Transverse colon (tissue), 4 donors: Measurements from ENCODE around the gene GLOD4. TPM values are rescaled to one million over a fixed set of nuclear protein-coding genes. Genes with fewer than 3 reads are reported as not detected.

ENCODE experiments used
- DNase-seq: peaks from one replicate; pipeline ENCODE4 v3.0.0-alpha.2; 2019
- H3K27ac ChIP-seq, 4 donors: fragments of 200-600 bp; sonication (generic); 2 replicates each; pipeline ENCODE4 v1.5.1; 2016 to 2018; ENCODE audit warnings: inconsistent platforms in 4 of 4
- H3K27me3 ChIP-seq: fragments of 200-600 bp; sonication (generic); 2 replicates; pipeline ENCODE4 v1.5.1; 2017; ENCODE audit warnings: inconsistent platforms
- H3K36me3 ChIP-seq, 4 donors: fragments of 200-600 bp; sonication (generic); 2 replicates each; pipeline ENCODE4 v1.5.1; 2017 to 2019; ENCODE audit warnings: inconsistent platforms in 4 of 4
- H3K4me1 ChIP-seq, 4 donors: fragments of 200-600 bp; sonication (generic); 2 replicates each; pipeline ENCODE4 v1.5.1; 2017 to 2020; ENCODE audit warnings: inconsistent platforms in 4 of 4
- H3K4me3 ChIP-seq, 4 donors: fragments of 200-600 bp; sonication (generic); 1 replicate in 1 of 4; 2 replicates in 3 of 4; pipeline versions ENCODE4 v1.5.1 to v1.6.1; 2017 to 2019; ENCODE audit warnings: inconsistent platforms in 4 of 4
- H3K9me3 ChIP-seq, 2 donors: fragments of 200-600 bp; sonication (generic); 2 replicates each; pipeline ENCODE4 v1.5.1; 2017 to 2019; ENCODE audit warnings: inconsistent platforms in 2 of 2
- CTCF ChIP-seq, 5 experiments: fragments of 200-600 bp in 3 of 5; fragments of 450-650 bp in 2 of 5; sonication (generic) in 3 of 5; IDR thresholded peaks; 1 replicate in 2 of 5; 2 replicates in 3 of 5; pipeline ENCODE4 v1.5.1; 2016 to 2017; ENCODE audit warnings: antibody characterized with exemption in 5 of 5, inconsistent platforms in 3 of 5, mild to moderate bottlenecking in 2 of 5, moderate library complexity in 1 of 5
- EP300 ChIP-seq: sonication (generic); formaldehyde crosslinking; IDR thresholded peaks from one replicate; pipeline ENCODE4 v1.6.1; 2017; ENCODE audit warnings: antibody characterized with exemption, low read depth
- POLR2A ChIP-seq: fragments of 450-650 bp; IDR thresholded peaks from one replicate; pipeline ENCODE4 v1.6.1; 2016; ENCODE audit warnings: antibody characterized with exemption, mild to moderate bottlenecking, moderate library complexity
- POLR2AphosphoS5 ChIP-seq, 3 donors: sonication (generic); formaldehyde crosslinking; IDR thresholded peaks; one replicate each; pipeline ENCODE4 v1.6.1; 2016; ENCODE audit warnings: antibody characterized with exemption in 3 of 3
- WGBS, 2 donors: methylation state at CpG; one replicate each; pipeline ENCODE4 v1.1.5; 2018; ENCODE audit warnings: low coverage in 1 of 2; 5-methylcytosine and 5-hydroxymethylcytosine counted together
- in situ Hi-C, 4 donors: fragments of 200-750 bp; cut with MboI; loops; one replicate each; pipeline versions ENCODE4 v1.15.0 to v1.15.1; 2017; ENCODE audit warnings: low sequenced_read_pairs in 3 of 4, low pct_ligation_motif_present in 1 of 4, low pct_unique_long_range_greater_than_20kb in 1 of 4
- intact Hi-C: fragments of 100-400 bp; cut with DNase I; formaldehyde crosslinking; loops from one replicate; pipeline ENCODE4 v1.15.1; 2023; ENCODE audit warnings: low total_unique reads
- total RNA-seq, 4 donors: library from RNA; depleted of rRNA; stranded (reverse); fragments of >200 nt; gene quantifications; one replicate each; pipeline ENCODE4 v1.1.0, GENCODE V29; 2016

The GLOD4 gene
- total RNA-seq, 4 donors from 2014 or later: 65.5 to 124 (median 73.7) TPM

GRCh38 chr17:823501-823902 lies 41.4 kb upstream of the GLOD4 start:
- H3K4me3 ChIP-seq: no peak overlapping the region
- TF ChIP-seq EP300 (no peak), POLR2AphosphoS5 (IDR thresholded peaks at IDR 0.05) (no peak), CTCF (IDR thresholded peaks at IDR 0.05) (no peak), POLR2A (no peak)
- WGBS, 2 donors: 80 to 87% methylated on average over 5 to 9 of the region's 9 CpGs
- H3K9me3 ChIP-seq: no peaks in the 10 kb centered on the region
- in situ Hi-C loops: no loop called here
- no peaks in the 10 kb centered on the region for H3K36me3 ChIP-seq
- no peaks in the 10 kb centered on the region for H3K4me1 ChIP-seq
- intact Hi-C loops: no loop called here
- no peaks in the 10 kb centered on the region for H3K27me3 ChIP-seq
- no peak for DNase-seq
- no peak overlapping the region for H3K27ac ChIP-seq

- intact Hi-C loops (no loop called here), in situ Hi-C loops (no loop called here)
- no peaks in the 10 kb centered on the region for H3K36me3 ChIP-seq
- no peaks in the 10 kb centered on the region for H3K9me3 ChIP-seq
- no peak for DNase-seq
- H3K4me3 ChIP-seq: no peak overlapping the region
- no peak for TF ChIP-seq EP300
- no peak for TF ChIP-seq POLR2AphosphoS5 (IDR thresholded peaks at IDR 0.05)
- TF ChIP-seq POLR2A: no peak
- no peak for TF ChIP-seq CTCF (IDR thresholded peaks at IDR 0.05)
- H3K4me1 ChIP-seq: no peaks in the 10 kb centered on the region
- 88 to 93% methylated on average over 4 to 17 of the region's 19 CpGs for WGBS, 2 donors
- no peaks in the 10 kb centered on the region for H3K27me3 ChIP-seq
- H3K27ac ChIP-seq: no peak overlapping the region
Observed at GRCh38 chr17:819251-819650, 37.2 kb upstream of the GLOD4 start.

- Histone ChIP-seq H3K27me3 (no peaks in the 10 kb centered on the region), H3K36me3 (no peaks in the 10 kb centered on the region), H3K27ac (no peak overlapping the region), H3K4me1 (no peaks in the 10 kb centered on the region), H3K9me3 (no peaks in the 10 kb centered on the region), H3K4me3 (no peak overlapping the region)
- no peak for DNase-seq
- WGBS, 2 donors: 91% methylated on average over 20 of the region's 20 CpGs; no CpG with 5 or more reads in 1 of the 2 donors
- in situ Hi-C loops (no loop called here), intact Hi-C loops (no loop called here)
- TF ChIP-seq POLR2AphosphoS5 (IDR thresholded peaks at IDR 0.05) (no peak), CTCF (IDR thresholded peaks at IDR 0.05) (no peak), EP300 (no peak), POLR2A (no peak)
Observed at GRCh38 chr17:814371-814770, 32.3 kb upstream of the GLOD4 start.

GRCh38 chr17:812638-813204 lies 30.6 kb upstream of the GLOD4 start:
- in situ Hi-C loops (no loop called here), intact Hi-C loops (no loop called here)
- Histone ChIP-seq H3K4me1 (no peaks in the 10 kb centered on the region), H3K9me3 (no peaks in the 10 kb centered on the region), H3K4me3 (no peak overlapping the region), H3K36me3 (no peaks in the 10 kb centered on the region), H3K27me3 (no peaks in the 10 kb centered on the region), H3K27ac (no peak overlapping the region)
- no peak for DNase-seq
- TF ChIP-seq POLR2AphosphoS5 (IDR thresholded peaks at IDR 0.05): no peak
- no peak for TF ChIP-seq EP300
- no peak for TF ChIP-seq POLR2A
- no peak for TF ChIP-seq CTCF (IDR thresholded peaks at IDR 0.05)
- WGBS, 2 donors: 90 to 94% methylated on average over 7 to 14 of the region's 14 CpGs
